HepG2 (cell line): Measurements from ENCODE around the gene SERINC2. TPM values are rescaled to one million over a fixed set of nuclear protein-coding genes. Genes with fewer than 3 reads are reported as not detected.

Experiments used
- ETV6 ChIP-seq: sonication (generic); formaldehyde crosslinking; conservative IDR thresholded peaks from 2 replicates; pipeline ENCODE4 v1.4.0; 2020; ENCODE audit warnings: missing genetic modification reagents
- HIVEP1 ChIP-seq: sonication (generic); formaldehyde crosslinking; IDR thresholded peaks from 2 replicates; pipeline ENCODE4 v1.4.0; 2020; ENCODE audit warnings: mild to moderate bottlenecking, missing genetic modification reagents
- HNF4G ChIP-seq, 2 experiments: sonication (generic) in 1 of 2; formaldehyde crosslinking in 1 of 2; IDR thresholded peaks; 2 replicates each; pipeline versions ENCODE4 v1.4.0 to v1.6.1; 2011 to 2020; ENCODE audit warnings: borderline replicate concordance in 2 of 2, low read depth in 2 of 2, mild to moderate bottlenecking in 2 of 2, low read length in 1 of 2, missing genetic modification reagents in 1 of 2, moderate library complexity in 1 of 2
- HOXA3 ChIP-seq: sonication (generic); formaldehyde crosslinking; IDR thresholded peaks from 2 replicates; pipeline ENCODE4 v1.5.0; 2020; ENCODE audit warnings: missing genetic modification reagents
- KAT7 ChIP-seq: IDR thresholded peaks from 2 replicates; pipeline ENCODE4 v1.6.1; 2018; ENCODE audit warnings: borderline replicate concordance, missing compliant biosample characterization
- KDM2A ChIP-seq: sonication (generic); formaldehyde crosslinking; IDR thresholded peaks from 2 replicates; pipeline ENCODE4 v1.4.0; 2020; ENCODE audit warnings: low read depth, missing genetic modification reagents, borderline replicate concordance
- NFKBIZ ChIP-seq: IDR thresholded peaks from 2 replicates; pipeline ENCODE4 v1.6.1; 2018; ENCODE audit warnings: missing genetic modification reagents, missing compliant biosample characterization
- NPAS2 ChIP-seq: sonication (generic); formaldehyde crosslinking; IDR thresholded peaks from 2 replicates; pipeline ENCODE4 v1.8.0; 2022; ENCODE audit warnings: mild to moderate bottlenecking, missing genetic modification reagents, borderline replicate concordance
- PRPF4 ChIP-seq: fragments of 200-400 bp; formaldehyde crosslinking; IDR thresholded peaks from 2 replicates; pipeline ENCODE4 v1.6.1; 2016; ENCODE audit warnings: low read length, low read depth; ENCODE audit not compliant: poor library complexity, severe bottlenecking
- RARG ChIP-seq: sonication (generic); formaldehyde crosslinking; IDR thresholded peaks from 2 replicates; pipeline ENCODE4 v1.4.0; 2020; ENCODE audit warnings: low read depth, mild to moderate bottlenecking, missing genetic modification reagents
- SATB2 ChIP-seq: sonication (generic); formaldehyde crosslinking; IDR thresholded peaks from 2 replicates; pipeline ENCODE4 v1.5.0; 2020; ENCODE audit warnings: missing genetic modification reagents
- SKI ChIP-seq: fragments of 450-650 bp; IDR thresholded peaks from one replicate; pipeline ENCODE4 v1.6.1; 2018; ENCODE audit warnings: mild to moderate bottlenecking; ENCODE audit not compliant: partially characterized antibody
- ZBTB38 ChIP-seq: sonication (generic); formaldehyde crosslinking; IDR thresholded peaks from 2 replicates; pipeline ENCODE4 v1.5.1; 2020; ENCODE audit warnings: mild to moderate bottlenecking, missing genetic modification reagents
- ZFP1 ChIP-seq: IDR thresholded peaks from 2 replicates; pipeline ENCODE4 v1.6.1; 2016
- ZNF101 ChIP-seq: sonication (generic); formaldehyde crosslinking; IDR thresholded peaks from 2 replicates; pipeline ENCODE4 v1.4.0; 2020; ENCODE audit warnings: mild to moderate bottlenecking, low read depth, missing genetic modification reagents, borderline replicate concordance
- ZNF292 ChIP-seq: sonication (generic); formaldehyde crosslinking; IDR thresholded peaks from 2 replicates; pipeline ENCODE4 v1.8.1; 2022; ENCODE audit warnings: mild to moderate bottlenecking, low read depth, missing genetic modification reagents, borderline replicate concordance
- ZNF616 ChIP-seq: sonication (generic); formaldehyde crosslinking; IDR thresholded peaks from 2 replicates; pipeline ENCODE4 v1.5.0; 2020; ENCODE audit warnings: low read depth, mild to moderate bottlenecking, missing genetic modification reagents
- polyA plus RNA-seq, 8 experiments: library from polyadenylated mRNA; depleted of rRNA in 3 of 8; stranded (reverse) in 7 of 8; unstranded in 1 of 8; fragments of >200 nt; fragmentation: Illumina TruSeq in 4 of 8; extraction: Trizol in 4 of 8; gene quantifications; 2 replicates each; pipeline versions ENCODE4 v1.2.1 to v1.2.3, GENCODE V29; 2011 to 2016; ENCODE audit warnings: low read depth in 4 of 8, missing spikeins in 1 of 8, mixed read lengths in 1 of 8; ENCODE audit not compliant: insufficient read depth in 1 of 8
- total RNA-seq, 5 experiments: library from RNA; depleted of rRNA; stranded (reverse); fragments of >200 nt; fragmentation: Illumina TruSeq; extraction: Trizol; gene quantifications; 2 replicates each; pipeline ENCODE4 v1.2.3, GENCODE V29; 2016; ENCODE audit warnings: low read depth in 1 of 5
- TF ChIP-seq, protein P1 (sequence below): sonication (generic); formaldehyde crosslinking; IDR thresholded peaks from 2 replicates; pipeline ENCODE4 v1.4.0; 2020; ENCODE audit warnings: missing genetic modification reagents
- TF ChIP-seq, protein P2 (sequence below): sonication (generic); formaldehyde crosslinking; conservative IDR thresholded peaks from 2 replicates; pipeline ENCODE4 v1.8.1; 2023; ENCODE audit warnings: missing genetic modification reagents
- TF ChIP-seq, protein P3 (sequence below): sonication (generic); formaldehyde crosslinking; IDR thresholded peaks from 2 replicates; pipeline ENCODE4 v1.9.0; 2022; ENCODE audit warnings: missing genetic modification reagents, mild to moderate bottlenecking, borderline replicate concordance
- TF ChIP-seq, protein P4 (sequence below): sonication (generic); formaldehyde crosslinking; conservative IDR thresholded peaks from 2 replicates; pipeline ENCODE4 v1.8.0; 2022; ENCODE audit warnings: low read depth, missing genetic modification reagents

The SERINC2 gene
- total and polyA plus RNA-seq, 2 of the 13 experiments (the other 11 are each of a cell fraction or from before 2014, with no cell fraction given), result 4.8 to 126 TPM

DNA sequence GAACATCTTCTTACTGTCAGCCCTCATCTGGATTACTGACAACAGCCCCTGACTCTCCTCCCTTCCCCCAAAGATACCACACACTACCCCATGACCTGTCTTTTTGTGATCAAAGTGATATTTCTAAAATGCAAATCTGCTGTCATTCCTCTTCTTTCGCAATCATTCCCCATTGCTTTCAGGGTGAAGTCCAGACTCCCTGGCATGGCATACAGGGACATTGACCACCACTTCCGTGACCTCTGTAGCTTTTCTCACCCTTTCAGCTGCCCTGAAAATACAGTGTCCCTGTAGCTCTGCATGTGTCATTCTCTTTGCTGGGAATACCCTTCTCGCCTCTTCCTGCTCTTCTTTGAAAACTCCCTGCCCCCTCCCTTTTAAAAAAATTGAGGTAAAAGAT lies 4.1 kb downstream of the SERINC2 start (continued):
- TF ChIP-seq, protein P1, sequence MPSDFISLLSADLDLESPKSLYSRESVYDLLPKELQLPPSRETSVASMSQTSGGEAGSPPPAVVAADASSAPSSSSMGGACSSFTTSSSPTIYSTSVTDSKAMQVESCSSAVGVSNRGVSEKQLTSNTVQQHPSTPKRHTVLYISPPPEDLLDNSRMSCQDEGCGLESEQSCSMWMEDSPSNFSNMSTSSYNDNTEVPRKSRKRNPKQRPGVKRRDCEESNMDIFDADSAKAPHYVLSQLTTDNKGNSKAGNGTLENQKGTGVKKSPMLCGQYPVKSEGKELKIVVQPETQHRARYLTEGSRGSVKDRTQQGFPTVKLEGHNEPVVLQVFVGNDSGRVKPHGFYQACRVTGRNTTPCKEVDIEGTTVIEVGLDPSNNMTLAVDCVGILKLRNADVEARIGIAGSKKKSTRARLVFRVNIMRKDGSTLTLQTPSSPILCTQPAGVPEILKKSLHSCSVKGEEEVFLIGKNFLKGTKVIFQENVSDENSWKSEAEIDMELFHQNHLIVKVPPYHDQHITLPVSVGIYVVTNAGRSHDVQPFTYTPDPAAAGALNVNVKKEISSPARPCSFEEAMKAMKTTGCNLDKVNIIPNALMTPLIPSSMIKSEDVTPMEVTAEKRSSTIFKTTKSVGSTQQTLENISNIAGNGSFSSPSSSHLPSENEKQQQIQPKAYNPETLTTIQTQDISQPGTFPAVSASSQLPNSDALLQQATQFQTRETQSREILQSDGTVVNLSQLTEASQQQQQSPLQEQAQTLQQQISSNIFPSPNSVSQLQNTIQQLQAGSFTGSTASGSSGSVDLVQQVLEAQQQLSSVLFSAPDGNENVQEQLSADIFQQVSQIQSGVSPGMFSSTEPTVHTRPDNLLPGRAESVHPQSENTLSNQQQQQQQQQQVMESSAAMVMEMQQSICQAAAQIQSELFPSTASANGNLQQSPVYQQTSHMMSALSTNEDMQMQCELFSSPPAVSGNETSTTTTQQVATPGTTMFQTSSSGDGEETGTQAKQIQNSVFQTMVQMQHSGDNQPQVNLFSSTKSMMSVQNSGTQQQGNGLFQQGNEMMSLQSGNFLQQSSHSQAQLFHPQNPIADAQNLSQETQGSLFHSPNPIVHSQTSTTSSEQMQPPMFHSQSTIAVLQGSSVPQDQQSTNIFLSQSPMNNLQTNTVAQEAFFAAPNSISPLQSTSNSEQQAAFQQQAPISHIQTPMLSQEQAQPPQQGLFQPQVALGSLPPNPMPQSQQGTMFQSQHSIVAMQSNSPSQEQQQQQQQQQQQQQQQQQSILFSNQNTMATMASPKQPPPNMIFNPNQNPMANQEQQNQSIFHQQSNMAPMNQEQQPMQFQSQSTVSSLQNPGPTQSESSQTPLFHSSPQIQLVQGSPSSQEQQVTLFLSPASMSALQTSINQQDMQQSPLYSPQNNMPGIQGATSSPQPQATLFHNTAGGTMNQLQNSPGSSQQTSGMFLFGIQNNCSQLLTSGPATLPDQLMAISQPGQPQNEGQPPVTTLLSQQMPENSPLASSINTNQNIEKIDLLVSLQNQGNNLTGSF (CRISPR knock-in tag), result no peak
- TF ChIP-seq SKI (peak; percentile 87), KDM2A (CRISPR knock-in tag) (no peak), NPAS2 (CRISPR knock-in tag) (no peak), KAT7 (CRISPR knock-in tag) (0 out of 2 replicates have a peak, but pooled peaks have one; percentile 38), HIVEP1 (CRISPR knock-in tag) (no peak), ZFP1 (CRISPR knock-in tag) (peak; percentile 55; the same call in 1 of the 2 replicates), ZNF101 (CRISPR knock-in tag) (no peak), NFKBIZ (CRISPR knock-in tag) (peak; percentile 97), ETV6 (no peak), ZBTB38 (no peak), SATB2 (no peak), HOXA3 (CRISPR knock-in tag) (peak; percentile 78), ZNF292 (no peak; the same call in 1 of the 2 replicates), RARG (CRISPR knock-in tag) (no peak), PRPF4 (no peak), HNF4G (IDR thresholded peaks at IDR 0.05; ENCODE audit: borderline replicate concordance, low read depth, low read length) (peak; percentile 91), HNF4G (CRISPR knock-in tag; IDR thresholded peaks at IDR 0.05; ENCODE audit: borderline replicate concordance, low read depth) (peak; percentile 88; the same call in 1 of the 2 replicates), ZNF616 (CRISPR knock-in tag) (no peak)
- TF ChIP-seq, protein P2, sequence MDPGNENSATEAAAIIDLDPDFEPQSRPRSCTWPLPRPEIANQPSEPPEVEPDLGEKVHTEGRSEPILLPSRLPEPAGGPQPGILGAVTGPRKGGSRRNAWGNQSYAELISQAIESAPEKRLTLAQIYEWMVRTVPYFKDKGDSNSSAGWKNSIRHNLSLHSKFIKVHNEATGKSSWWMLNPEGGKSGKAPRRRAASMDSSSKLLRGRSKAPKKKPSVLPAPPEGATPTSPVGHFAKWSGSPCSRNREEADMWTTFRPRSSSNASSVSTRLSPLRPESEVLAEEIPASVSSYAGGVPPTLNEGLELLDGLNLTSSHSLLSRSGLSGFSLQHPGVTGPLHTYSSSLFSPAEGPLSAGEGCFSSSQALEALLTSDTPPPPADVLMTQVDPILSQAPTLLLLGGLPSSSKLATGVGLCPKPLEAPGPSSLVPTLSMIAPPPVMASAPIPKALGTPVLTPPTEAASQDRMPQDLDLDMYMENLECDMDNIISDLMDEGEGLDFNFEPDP (CRISPR knock-in tag), result 0 out of 2 replicates have a peak, but pooled peaks have one; percentile 55
- TF ChIP-seq, protein P3, sequence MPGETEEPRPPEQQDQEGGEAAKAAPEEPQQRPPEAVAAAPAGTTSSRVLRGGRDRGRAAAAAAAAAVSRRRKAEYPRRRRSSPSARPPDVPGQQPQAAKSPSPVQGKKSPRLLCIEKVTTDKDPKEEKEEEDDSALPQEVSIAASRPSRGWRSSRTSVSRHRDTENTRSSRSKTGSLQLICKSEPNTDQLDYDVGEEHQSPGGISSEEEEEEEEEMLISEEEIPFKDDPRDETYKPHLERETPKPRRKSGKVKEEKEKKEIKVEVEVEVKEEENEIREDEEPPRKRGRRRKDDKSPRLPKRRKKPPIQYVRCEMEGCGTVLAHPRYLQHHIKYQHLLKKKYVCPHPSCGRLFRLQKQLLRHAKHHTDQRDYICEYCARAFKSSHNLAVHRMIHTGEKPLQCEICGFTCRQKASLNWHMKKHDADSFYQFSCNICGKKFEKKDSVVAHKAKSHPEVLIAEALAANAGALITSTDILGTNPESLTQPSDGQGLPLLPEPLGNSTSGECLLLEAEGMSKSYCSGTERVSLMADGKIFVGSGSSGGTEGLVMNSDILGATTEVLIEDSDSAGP (CRISPR knock-in tag), result no peak; the same call in 1 of the 2 replicates
- TF ChIP-seq, protein P4, sequence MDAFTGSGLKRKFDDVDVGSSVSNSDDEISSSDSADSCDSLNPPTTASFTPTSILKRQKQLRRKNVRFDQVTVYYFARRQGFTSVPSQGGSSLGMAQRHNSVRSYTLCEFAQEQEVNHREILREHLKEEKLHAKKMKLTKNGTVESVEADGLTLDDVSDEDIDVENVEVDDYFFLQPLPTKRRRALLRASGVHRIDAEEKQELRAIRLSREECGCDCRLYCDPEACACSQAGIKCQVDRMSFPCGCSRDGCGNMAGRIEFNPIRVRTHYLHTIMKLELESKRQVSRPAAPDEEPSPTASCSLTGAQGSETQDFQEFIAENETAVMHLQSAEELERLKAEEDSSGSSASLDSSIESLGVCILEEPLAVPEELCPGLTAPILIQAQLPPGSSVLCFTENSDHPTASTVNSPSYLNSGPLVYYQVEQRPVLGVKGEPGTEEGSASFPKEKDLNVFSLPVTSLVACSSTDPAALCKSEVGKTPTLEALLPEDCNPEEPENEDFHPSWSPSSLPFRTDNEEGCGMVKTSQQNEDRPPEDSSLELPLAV (CRISPR knock-in tag), result no peak
